Cortex of kidney (tissue), 1 donor: ENCODE data around the gene CHD1L.
"Not testable (repeated sequence)": the region's sequence is repeated elsewhere in the genome, so short reads cannot be mapped to it uniquely, and the experiment has no call there.

Experiments used
- DNase-seq: peaks from one replicate; lab custom pipeline; 2025; lab: John Stamatoyannopoulos, UW

The CHD1L gene

DNA sequence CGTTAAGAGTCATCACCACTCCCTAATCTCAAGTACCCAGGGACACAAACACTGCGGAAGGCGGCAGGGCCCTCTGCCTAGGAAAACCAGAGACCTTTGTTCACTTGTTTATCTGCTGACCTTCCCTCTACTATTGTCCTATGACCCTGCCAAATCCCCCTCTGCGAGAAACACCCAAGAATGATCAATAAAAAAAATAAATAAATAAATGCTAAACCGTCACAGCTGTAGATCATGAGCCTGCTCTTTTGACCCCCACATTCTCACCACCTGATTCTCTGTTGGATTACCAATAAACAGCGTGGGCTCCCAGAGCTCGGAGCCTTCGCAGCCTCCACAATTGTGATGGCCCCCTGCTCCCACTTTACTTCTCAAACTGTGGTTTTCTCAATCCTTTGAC lies 8.6 kb upstream of the CHD1L start:
- not testable (repeated sequence) for DNase-seq

DNA sequence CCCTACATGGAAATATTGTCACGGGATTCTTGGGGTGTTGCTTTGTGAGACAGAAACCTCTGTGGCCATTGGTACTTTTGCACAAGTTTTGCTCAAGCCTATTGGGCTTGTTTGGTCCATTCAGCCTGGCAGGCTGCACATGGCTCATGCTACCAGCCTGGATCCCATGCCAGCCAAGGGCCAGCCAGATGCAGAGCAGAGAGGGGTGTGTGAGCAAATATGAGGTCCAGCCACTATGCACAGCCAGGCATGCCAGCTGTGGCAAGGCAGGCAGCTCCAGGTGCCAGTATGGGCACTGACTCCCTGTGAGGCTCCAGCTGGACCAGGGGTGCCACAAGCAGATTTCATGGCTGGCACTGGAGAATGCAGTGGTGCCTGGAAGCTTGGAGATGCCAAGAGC lies 6.7 kb upstream of the CHD1L start:
- no peak for DNase-seq

GRCh38 chr1:147236448-147236847 lies 6.0 kb upstream of the CHD1L start:
- DNase-seq: no peak

DNA sequence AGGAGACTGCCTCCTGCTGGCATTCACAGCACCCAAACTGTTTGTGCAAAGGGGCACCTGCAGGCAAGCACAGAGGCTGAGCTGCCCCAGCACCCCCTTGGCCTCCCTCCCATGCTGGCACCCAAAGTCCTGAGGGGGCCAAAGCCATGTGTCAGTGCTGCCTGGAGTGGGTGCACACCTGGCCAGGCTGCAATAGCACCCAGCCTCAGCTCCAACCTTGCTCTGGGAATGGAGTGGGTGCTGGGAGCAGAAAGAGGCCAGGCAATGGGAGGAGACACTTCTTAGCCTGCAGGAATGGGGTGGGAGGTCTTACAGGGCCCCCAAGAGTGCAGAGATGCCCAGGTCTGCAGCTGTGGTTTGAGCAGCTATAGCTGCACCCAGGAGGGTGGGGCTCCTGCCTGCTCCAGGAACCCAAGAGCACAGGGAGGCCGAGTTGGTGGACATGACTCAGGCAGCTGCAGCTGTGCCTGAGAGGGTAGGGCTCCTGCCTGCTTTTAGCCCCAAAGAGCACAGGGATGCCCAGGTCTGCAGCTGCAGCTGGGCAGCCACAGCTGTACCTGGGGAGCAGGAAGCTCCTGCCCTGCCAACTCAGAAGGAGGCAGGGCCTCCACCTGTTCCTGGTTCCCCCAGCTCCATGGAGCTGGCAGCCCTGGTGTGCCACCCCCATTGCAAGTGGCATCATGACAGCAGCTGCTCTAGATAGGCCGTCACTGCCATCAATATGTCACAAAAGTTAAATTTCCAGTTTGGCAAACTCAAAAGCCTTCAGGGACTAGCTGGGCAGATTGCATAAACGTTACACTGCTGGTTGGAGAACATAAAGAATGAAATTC lies 5.3 kb upstream of the CHD1L start:
- no peak for DNase-seq

DNA sequence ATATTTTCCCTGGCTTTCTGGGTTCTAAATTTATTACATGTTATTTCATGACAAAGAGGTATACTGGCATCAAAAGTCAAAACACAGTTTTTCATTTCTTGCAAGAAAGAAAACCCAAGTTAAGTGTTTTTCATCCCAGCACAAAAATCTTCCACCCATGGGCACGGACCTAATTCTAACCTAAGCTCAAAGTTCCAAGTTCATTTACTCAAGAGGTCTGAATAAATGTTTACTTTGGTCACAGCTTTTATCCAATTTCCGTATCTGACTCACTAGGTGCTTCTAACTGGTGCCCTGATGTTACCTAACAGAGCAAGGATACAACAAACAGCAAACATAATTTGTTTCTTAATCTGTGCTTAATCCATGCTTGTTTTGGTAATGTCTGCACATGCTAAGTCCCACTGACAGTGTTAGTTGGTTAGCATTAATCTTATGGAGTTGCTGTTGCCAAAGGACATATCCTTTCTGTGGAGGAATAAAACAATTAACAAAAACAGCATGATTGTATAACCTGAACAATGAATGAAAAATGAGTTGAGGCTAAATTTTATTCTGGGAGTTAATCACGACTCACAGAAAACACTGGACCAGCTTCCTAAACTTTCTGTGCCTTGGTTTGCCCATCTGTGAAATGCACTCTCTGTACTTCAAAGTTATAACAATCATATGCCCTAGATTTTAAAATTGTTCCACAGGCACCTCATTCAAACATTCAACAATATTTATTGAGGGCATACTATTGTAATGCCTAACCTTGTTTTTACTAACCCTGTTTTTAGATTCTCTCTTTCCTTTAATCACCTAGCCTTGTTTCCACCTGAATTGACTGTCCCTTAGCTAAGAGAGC lies 4.2 kb upstream of the CHD1L start:
- no peak for DNase-seq

- no peak for DNase-seq
Measured at GRCh38 chr1:147238925-147239820, 3.3 kb upstream of the CHD1L start.

DNA sequence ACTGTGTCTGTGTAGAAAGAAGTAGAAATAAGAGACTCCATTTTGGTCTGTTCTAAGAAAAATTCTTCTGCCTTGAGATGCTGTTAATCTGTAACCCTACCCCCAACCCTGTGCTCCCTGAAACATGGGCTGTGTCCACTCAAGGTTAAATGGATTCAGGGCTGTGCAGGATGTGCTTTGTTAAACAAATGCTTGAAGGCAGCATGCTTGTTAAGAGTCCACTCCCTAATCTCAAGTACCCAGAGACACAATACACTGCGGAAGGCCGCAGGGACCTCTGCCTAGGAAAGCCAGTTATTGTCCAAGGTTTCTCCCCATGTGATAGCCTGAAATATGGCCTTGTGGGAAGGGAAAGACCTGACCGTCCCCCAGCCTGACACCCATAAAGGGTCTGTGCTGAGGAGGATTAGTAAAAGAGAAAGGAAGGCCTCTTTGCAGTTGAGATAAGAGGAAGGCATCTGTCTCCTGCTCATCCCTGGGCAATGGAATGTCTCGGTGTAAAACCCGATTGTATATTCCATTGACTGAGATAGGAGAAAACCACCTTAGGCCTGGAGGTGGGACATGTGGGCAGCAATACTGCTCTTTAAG lies 2.3 kb upstream of the CHD1L start:
- DNase-seq: not testable (repeated sequence)

- no peak for DNase-seq
Measured at GRCh38 chr1:147241934-147242448, 493 bp upstream of the CHD1L start.

DNA sequence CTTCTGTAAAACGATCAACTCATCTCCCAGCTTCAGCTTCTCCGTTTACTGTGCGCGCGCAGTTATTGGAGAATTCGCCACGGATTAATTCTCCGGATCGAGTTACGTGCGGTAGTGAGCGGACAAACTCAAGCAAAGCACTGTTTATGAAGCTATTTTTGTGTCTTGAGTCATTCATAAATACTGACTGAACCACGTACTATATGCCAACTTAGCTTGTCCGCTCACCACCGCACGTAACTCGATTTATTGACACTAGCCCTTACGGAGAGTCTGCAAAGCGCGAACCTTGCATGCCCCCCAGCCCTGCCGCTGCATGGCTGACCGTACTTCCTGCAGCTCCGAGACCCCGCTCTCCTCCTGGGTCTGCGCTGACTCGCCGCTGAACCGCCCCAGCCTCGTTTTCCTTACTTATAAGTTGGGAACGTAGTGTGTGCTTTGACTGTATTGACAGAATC lies 773 bp downstream of the CHD1L start:
- no peak for DNase-seq

DNA sequence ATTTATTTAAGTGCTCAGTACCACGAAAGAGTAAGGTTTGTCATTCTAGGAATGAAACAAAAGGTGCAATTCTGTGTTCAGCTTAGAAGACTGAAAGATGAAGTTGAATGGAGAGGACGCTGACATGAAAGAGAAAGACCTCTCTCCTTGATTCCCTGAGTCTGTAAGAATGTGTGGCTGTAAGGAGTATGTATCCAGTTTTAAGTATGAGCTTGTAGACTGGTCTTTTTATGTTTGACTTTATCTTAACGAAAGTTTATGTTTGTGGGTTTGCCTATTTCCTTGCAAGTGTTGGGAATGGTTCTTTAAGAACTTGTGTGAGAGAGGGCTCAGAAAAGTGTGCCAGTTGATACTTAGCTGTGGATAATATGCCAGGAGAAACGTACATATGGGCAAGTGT lies 1.4 kb downstream of the CHD1L start:
- no peak for DNase-seq

GRCh38 chr1:147245129-147245528 lies 2.6 kb downstream of the CHD1L start:
- DNase-seq: no peak

- DNase-seq: no peak
Measured at GRCh38 chr1:147245586-147246021, 3.1 kb downstream of the CHD1L start.

GRCh38 chr1:147246044-147246690 lies 3.7 kb downstream of the CHD1L start:
- DNase-seq: no peak

DNA sequence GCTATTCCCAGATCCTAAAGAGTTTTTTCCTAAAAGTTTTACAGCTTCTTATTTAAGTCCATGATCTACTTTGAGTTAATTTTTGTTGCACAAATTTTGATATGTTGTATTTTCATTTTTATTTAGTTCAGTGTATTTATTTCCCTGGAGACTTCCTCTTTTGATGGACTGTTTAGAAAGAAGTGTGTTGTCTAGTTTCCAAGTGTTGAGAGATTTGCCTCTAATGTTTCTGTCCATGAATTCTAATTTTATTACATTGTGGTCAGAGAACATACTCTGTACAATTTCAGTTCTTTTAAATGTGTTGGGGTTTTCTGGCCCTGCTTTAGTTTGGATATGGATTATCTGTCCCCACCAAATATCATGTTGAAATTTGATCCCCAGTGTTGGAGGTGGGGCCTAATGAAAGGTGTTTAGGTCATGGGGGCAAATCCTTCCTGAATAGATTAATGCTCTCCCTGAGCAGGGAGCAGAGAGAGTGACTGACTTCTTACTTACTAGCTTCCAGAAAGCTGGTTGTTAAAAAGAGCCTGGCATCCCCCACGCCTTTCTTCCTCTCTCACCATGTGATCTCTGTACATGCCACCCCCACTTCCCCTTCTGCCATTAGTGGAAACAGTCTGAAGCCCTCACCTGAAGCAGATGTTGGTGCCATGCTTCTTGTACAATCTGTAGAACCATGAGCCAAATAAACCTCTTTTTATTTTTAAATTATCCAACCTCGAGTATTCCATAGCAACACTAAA lies 4.6 kb downstream of the CHD1L start:
- no peak for DNase-seq

DNA sequence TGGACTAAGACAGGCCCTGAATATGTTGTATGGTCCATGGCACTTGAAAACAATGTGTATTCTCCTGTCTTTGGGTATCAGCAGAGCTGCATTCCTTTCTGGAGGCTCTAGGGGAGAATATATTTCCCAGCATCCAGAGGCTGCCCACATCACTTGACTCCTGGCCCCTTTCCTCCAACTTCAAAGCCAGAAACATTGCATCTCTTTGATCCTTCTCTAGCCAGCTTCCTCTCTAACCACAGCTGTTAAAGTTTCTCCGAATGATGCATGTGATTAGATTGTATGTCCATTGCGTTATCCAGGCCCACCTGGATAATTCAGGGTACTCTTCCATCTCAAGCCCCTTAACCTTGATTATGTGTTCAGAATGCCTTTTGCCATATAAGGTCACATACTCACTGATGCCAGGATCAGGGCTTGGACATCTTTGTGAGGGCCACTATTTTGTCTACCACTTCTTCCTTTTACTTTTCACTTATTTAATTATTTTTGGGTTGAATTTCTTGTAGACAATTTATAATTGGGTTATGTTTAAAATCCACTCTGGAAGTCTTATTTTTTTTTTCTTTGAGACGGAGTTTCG lies 5.3 kb downstream of the CHD1L start:
- no peak for DNase-seq

DNA sequence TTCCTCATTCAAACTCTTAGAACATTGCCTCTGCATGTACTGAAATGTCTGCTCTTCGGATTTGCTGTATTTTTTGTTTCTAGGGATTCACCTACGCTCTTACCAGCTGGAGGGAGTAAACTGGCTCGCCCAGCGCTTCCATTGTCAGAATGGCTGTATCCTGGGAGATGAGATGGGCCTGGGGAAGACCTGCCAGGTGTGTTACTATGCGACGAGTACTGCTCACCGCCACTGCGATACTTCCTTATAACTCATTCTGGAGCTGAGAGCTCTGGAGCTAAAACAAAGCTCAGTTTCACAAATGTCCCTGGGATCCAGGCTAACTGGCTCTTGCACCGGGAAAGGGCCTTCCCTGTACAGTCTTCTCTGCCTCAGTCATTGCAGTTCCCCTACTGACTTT lies 10.1 kb downstream of the CHD1L start:
- no peak for DNase-seq

DNA sequence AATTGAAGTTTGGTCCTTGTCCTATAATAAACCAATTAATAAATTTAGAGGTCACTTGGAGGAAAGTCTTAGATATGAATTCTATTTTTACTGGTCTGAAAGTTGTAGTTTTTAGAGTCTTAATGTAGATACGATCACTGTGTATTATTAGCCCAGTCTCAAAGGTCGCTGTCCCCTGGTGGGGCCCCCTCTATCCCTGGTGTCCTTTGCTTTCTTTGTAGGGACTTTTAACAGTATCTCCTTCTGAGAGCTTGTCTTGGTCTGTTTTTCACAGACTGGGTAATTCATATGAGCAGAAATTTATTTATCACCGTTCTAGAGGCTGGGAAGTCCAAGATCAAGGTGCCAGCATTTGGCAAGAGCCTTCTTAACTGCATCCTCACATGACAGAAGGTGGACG lies 18.5 kb downstream of the CHD1L start:
- DNase-seq: no peak

DNA sequence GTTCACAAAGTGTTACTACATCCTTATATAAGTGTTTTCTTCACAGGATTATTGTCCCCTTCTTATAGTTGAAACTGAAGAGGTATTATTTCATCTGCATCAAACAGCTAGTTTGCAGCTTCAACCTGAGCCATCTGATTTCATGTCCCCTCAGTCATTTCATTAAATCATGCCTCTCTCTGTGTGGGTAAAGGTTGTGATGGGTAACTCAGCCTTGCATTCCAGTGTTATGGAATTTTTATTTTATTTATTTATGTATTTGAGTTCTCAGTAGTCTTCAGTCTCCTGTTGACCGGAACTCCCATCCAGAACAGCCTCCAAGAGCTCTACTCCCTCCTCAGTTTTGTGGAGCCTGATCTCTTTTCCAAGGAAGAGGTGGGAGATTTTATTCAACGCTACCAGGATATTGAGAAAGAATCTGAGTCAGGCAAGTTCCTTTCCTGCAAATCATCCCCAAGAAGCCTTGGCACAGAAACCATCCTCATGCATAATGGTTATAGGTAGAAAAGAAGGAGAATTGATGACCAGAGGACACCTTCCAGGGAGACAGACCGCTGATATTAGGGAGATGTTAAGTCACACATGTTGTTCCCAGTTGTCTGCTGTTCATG lies 21.8 kb downstream of the CHD1L start:
- DNase-seq: no peak

DNA sequence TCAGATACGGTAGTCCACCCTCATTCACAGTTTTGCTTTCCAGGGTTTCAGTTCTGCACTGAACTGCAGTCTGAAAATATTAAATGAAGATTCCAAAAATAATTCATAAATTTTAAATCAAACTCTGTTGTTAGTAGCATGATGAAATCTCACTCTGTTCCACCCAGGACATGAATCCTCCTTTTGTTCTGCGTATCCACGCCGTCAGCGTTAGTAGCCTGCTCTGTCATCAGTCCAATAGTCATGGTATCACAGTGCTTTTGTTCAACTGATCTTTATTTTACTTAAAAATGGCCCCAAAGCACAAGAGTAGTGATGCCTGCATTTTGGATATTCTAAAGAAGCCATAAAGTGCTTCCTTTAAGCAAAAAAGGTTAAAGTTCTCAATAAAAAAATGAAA lies 23.9 kb downstream of the CHD1L start:
- no peak for DNase-seq
